DMS 273 (cell line): Measurements from ENCODE around the gene RPP25L.

Experiments
- DNase-seq: peaks from one replicate; lab custom pipeline; 2025; ENCODE audit not compliant: unreplicated experiment; lab: John Stamatoyannopoulos, UW

RPP25L gene

GRCh38 chr9:34612788-34613390 lies 992 bp upstream of the RPP25L start:
- peak; percentile 94 for DNase-seq

- DNase-seq, result peak; percentile 39
Observed at GRCh38 chr9:34611251-34611810, 566 bp downstream of the RPP25L start.

- peak; percentile 63 for DNase-seq
Observed at GRCh38 chr9:34610434-34611206, 1.3 kb downstream of the RPP25L start.

GRCh38 chr9:34607331-34607730 lies 4.6 kb downstream of the RPP25L start:
- DNase-seq, result no peak

- DNase-seq, result no peak
Observed at GRCh38 chr9:34606905-34607304, 5.0 kb downstream of the RPP25L start.

GRCh38 chr9:34606190-34606589 lies 5.7 kb downstream of the RPP25L start:
- no peak for DNase-seq

GRCh38 chr9:34603610-34604231 lies 8.2 kb downstream of the RPP25L start:
- peak; percentile 89 for DNase-seq

GRCh38 chr9:34601937-34602573 lies 9.8 kb downstream of the RPP25L start:
- no peak for DNase-seq

- DNase-seq, result no peak
Observed at GRCh38 chr9:34600908-34601307, 11.0 kb downstream of the RPP25L start.

GRCh38 chr9:34599546-34599945 lies 12.4 kb downstream of the RPP25L start:
- no peak for DNase-seq

GRCh38 chr9:34594177-34594576 lies 17.7 kb downstream of the RPP25L start:
- no peak for DNase-seq

- peak; percentile 59 for DNase-seq
Observed at GRCh38 chr9:34592895-34593601, 18.8 kb downstream of the RPP25L start.

GRCh38 chr9:34591917-34592866 lies 19.7 kb downstream of the RPP25L start:
- DNase-seq, result no peak

GRCh38 chr9:34591248-34591916 lies 20.5 kb downstream of the RPP25L start:
- peak; percentile 87 for DNase-seq

GRCh38 chr9:34590381-34591247 lies 21.3 kb downstream of the RPP25L start:
- no peak for DNase-seq

- peak; percentile 87 for DNase-seq
Observed at GRCh38 chr9:34589636-34590380, 22.1 kb downstream of the RPP25L start, which contains the start of gene CNTFR. Gene CNTFR, minus strand, starts transcription at chr9:34589724. Its CDS starts 20,743 bp downstream, at chr9:34568981.
